ENCODE measurements around the gene MKRN2.

GRCh38 chr3:12566976-12567375 lies 10.1 kb downstream of the MKRN2 start:
- TF ChIP-seq POLR2A (IDR thresholded peaks at IDR 0.05), result no peak
- TF ChIP-seq, protein P1, sequence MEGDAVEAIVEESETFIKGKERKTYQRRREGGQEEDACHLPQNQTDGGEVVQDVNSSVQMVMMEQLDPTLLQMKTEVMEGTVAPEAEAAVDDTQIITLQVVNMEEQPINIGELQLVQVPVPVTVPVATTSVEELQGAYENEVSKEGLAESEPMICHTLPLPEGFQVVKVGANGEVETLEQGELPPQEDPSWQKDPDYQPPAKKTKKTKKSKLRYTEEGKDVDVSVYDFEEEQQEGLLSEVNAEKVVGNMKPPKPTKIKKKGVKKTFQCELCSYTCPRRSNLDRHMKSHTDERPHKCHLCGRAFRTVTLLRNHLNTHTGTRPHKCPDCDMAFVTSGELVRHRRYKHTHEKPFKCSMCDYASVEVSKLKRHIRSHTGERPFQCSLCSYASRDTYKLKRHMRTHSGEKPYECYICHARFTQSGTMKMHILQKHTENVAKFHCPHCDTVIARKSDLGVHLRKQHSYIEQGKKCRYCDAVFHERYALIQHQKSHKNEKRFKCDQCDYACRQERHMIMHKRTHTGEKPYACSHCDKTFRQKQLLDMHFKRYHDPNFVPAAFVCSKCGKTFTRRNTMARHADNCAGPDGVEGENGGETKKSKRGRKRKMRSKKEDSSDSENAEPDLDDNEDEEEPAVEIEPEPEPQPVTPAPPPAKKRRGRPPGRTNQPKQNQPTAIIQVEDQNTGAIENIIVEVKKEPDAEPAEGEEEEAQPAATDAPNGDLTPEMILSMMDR (IDR thresholded peaks at IDR 0.05), result no peak
- no peak for TF ChIP-seq EP300 (IDR thresholded peaks at IDR 0.05)

All from tibial nerve (tissue), 4 donors.